Astrocyte (in vitro differentiated cells and primary cell): ENCODE results near the gene TRPV2.

ENCODE experiments used
- CTCF ChIP-seq: IDR thresholded peaks from 2 replicates; pipeline ENCODE4 v1.5.1; 2011; ENCODE audit warnings: low read depth, mild to moderate bottlenecking, inconsistent platforms, low read length, moderate library complexity; ENCODE audit not compliant: insufficient read depth
- EZH2 ChIP-seq: IDR thresholded peaks from 2 replicates; pipeline ENCODE4 v1.6.1; 2012; ENCODE audit warnings: mild to moderate bottlenecking, low read length, inconsistent platforms; ENCODE audit not compliant: insufficient read depth

DNA sequence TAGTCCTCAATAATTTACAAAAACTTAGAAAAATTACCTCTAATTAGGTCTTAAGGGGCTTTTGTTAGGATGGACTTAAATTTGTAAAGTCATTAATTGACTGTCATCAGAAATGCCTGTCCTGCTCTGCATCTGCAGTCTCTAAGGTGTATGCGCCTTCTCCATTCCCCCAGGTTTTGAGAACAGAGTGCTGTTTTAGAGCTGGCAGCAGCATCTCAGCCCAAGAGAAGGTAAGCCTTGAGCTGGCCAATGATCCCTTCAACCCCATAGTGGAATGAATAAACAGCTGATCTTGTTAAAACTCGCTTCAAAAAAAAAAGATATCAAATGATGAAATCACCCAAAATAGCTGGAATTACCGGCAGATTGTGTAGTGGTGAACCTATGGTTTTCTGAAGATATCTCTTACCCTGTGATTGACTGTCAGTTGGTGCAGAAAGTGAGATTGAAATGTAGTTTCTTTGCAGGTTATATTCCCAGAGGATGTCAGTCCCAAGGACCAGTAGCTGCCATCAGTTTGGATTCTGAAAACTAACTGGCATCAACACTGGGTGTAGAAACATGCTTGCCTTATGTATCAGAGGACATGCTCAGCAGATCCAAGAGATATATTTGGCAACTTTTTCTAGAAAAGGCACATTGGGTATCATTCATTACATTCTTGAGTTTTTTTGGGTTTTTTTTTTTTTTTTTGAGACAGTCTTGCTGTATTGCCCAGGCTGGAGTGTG is 25.7 kb downstream of the TRPV2 start:
- TF ChIP-seq CTCF (no peak), EZH2 (no peak)
